Uterine smooth muscle cell (primary cell): ENCODE results near the gene GVQW3. TPM values are rescaled to one million over a fixed set of nuclear protein-coding genes. Genes with fewer than 3 reads are reported as not detected.

ENCODE experiments used
- total RNA-seq: library from RNA; depleted of rRNA; stranded (reverse); fragments of >200 nt; gene quantifications from 2 replicates; pipeline ENCODE4 v1.2.3, GENCODE V29; 2014

GVQW3 gene
- total RNA-seq: 1.7 and 2.3 TPM in 2 replicates

DNA sequence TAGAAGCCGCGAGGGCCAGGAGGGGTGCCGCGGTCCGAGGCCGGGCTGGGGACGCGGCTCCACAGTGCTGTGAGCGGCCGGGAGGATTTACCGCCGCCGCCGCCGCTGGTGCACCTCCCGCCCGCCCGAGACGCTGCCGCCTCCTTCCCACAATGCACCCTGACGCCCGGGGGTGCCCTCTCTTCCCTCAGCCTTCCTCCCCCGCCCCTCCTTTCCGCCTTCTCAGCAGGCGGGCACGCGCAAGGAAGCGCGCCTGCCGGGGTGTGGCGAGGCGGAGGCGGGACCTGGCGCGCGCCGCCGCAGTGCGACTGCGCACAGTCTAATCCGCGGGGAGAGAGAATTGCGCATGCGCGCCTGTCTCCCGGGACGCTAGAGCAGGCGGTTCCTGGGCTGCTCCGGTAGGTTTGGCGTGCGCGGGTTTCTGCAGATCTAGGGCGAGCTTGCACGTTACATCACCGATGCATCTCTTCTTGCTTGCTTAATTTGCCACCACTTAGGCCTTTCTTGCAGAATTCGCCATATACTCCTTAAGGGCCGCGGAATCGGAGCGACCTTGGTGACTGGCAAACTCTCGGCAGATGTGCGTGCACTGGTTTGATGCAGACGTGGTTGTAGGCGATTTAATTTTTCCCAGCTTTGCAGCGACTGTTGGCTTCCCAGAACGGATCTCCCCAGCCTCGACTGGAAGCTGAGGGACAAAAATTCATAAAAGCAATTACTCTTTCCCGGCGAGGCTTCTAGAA lies at the start of gene GVQW3, which contains the start of gene THAP12:
Gene GVQW3, plus strand, starts transcription at position 347 of the 743 bp plus-strand sequence. CDS start 506 bp downstream, outside the sequence.
Gene THAP12, minus strand, starts transcription at position 156 of the 743 bp plus-strand sequence. CDS start 296 bp downstream, outside the sequence.

GRCh38 chr11:76444384-76445120 lies 63.4 kb downstream of the GVQW3 start, which contains the start of gene EMSY:
EMSY (plus strand) TSS chr11:76445018; CDS start chr11:76446939, 1,921 bp downstream.

Other genes with a start within 250 kb of the GVQW3 start
- gene WNT11, start 174.8 kb upstream of the GVQW3 start, total RNA-seq: 0.50 TPM in 1 of 2 replicates, not detected in the other
- 58.5 and 69.2 TPM in 2 replicates for gene THAP12, start 191 bp upstream of the GVQW3 start, total RNA-seq
- gene EMSY, start 63.7 kb downstream of the GVQW3 start, total RNA-seq: 11.1 and 15.4 TPM in 2 replicates